T-helper 2 cell treated with Interferon-gamma antibody and Interleukin-4, amounts not matched to agents 100 ng/mL and 5 ng/mL, for 36 hours (primary cell): ENCODE results near the gene TM6SF1. TPM values are rescaled to one million over a fixed set of nuclear protein-coding genes. Genes with fewer than 3 reads are reported as not detected.
"Not testable (repeated sequence)": the region's sequence is repeated elsewhere in the genome, so short reads cannot be mapped to it uniquely, and the experiment has no call there.

ENCODE experiments used
- intact Hi-C: fragments of 100-400 bp; cut with micrococcal nuclease; formaldehyde crosslinking; loops from one replicate; pipeline ENCODE4 v1.15.1; 2023
- total RNA-seq: library from RNA; stranded (reverse); gene quantifications from 2 replicates; pipeline ENCODE4 v1.2.3, GENCODE V29; 2022

The TM6SF1 gene
- total RNA-seq = 3.5 and 5.1 TPM in 2 replicates

DNA sequence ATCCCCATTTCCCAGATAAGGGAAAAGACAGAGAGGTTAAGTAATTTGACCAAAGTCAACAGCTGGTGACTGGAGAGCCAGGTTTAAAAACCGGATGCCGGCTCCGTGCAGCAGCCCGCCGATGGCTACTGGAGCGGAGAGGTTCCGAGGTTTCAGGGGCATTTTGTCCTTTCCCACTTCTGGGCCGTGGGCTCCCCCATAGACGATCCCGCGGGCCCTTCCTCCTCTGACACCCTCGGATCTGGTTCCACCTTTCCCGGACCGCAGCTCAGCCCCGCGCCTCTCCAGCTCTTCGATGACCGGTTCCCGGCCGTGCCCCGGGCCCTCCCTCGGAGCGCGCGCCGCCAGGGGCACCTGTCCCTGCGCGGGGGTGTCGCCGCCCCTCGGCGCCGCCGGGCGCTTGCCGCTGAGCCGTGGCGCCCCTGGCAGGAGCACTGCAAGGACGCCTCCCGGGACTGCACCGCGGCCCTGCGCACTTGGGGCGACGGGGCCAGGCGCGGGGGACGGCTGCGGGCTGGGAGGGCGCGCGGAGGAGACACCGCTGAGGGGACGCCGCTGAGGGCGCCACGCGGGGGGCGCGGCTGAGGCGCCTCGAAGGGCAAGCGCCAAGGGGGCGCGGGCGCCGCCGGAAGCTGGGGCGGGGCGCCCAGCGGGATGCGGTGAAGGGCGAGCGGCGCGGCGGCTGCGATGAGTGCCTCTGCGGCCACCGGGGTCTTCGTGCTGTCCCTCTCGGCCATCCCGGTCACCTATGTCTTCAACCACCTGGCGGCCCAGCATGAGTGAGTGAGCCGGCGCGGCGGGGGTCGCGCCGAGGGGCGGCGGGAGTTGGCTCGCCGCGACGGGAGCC, at the start of gene TM6SF1:
TSS of gene TM6SF1 (plus strand) at position 652 of the 847 bp plus-strand sequence. CDS start at position 688, 36 bp downstream.
- intact Hi-C loops = loop anchor here (2.0 to 10.0 kb wide), 2 partner anchors 40 to 98 kb away; partner anchors contain the start of genes BTBD1 and HDGFL3

DNA sequence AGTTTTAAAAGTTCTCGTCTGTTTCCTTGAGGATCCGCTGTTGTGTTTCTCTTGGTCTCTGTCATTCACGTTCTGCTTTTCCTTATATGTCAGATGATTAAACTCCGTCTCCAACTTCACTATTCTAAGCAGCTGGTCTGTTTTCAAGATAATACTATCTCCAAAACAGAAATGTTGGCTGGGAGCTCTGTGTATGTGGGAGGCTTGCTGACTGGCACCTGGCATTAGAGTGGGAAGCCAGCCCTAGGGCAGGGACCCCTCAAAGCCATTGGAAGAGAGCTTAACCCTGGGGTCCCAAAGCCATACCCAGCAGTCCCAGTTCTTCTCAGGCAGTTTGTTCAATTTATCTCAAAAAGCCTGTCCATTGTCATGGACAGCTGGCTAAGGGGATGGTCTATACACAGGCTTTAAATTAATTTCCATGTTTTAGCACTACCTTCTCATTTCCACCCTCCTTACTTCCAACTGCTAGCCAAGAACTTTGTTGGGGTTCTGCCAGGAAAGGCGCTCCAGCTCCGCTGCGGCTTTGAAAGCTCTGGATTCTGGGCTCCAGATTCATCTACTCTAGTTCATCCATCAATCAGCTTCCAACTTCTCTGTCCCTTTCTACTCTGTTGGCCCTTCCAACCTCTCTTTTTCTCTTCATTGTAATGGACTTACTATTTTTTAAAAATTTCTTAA, 49.6 kb upstream of the TM6SF1 start:
- intact Hi-C loops = no loop called here

DNA sequence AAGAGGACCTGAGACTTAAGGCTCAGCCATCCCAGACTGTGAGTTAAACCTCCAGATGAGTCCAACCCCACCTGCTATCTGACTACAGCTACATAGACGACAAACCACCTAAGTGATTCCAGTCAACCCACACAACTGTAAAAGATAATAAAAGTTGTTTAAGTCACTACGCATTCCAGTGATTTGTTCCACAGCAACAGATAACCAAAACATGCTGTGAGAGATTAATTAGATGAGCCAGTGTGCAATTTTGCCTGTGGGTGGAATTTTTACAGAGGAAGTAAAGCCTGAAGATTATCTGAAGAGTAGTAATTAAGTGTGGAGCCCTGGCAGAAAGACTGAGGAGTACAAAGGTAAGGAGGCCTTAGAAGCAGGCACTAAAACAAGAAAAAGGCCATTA, 45.8 kb upstream of the TM6SF1 start:
- intact Hi-C loops = loop anchor here (10.0 kb wide), 1 partner anchor 517 kb away; the partner anchor contains the start of gene RPS17

DNA sequence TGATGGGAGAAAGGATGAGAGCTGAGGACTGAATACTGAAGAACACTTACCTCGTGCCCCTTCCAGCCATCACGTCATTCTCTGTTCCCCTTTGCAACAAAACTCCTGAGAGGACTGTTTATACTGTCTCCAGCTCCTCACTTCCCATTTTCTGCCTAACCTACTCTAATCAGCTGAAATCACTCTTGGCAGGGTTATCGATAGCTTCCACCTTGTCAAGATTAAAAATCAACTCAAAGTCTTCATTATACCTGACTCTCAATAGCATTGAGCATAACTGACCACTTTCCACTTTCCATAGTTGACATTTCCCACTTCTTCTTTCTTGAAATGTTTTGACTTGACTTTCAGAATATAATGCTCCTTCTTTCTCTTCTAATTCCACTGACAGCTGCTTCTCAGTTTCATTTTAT, 44.7 kb upstream of the TM6SF1 start:
- intact Hi-C loops = loop anchor here (10.0 kb wide), 1 partner anchor 518 kb away; the partner anchor contains the start of gene RPS17

DNA sequence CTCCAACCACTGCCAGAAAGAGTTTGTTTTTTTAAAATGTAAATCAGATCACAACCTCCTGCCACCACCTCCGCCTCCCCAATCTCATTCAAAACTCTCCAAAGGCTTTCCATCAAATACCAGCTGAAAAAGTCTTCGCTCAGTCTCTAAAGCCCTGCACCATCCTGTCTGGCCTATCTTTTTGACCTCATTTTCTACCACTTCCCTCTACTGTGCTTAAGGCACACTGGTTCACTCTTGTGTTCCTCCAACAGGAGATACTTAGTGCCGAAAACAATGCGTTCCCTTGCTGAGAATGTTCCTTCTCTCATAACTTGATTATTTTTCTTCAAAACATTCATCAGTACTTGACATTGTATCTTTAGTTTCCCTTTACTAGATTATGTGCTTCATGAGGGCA, 43.9 kb upstream of the TM6SF1 start:
- intact Hi-C loops = loop anchor here (10.0 kb wide), 1 partner anchor 519 kb away; the partner anchor contains the start of gene RPS17

DNA sequence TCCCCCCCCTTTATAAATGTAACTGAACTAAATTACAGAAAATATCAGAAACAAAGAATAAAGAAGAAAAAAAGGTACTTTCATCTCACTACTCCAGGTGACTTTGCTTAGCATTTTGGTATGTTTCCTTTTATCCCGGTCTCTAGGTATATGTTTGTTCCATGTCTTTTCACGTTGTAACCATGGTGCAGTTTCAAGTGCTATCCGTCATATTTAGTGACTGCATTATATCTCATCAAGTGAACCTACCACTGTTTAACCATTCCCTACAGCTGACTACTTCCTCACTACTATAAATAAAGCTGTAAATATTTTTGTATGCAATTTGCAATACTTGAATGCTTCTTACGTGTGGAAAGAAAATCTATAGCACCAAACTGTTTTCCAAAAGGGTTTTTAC, 42.6 kb upstream of the TM6SF1 start:
- intact Hi-C loops = loop anchor here (5.0 to 10.0 kb wide), 3 partner anchors 142 to 520 kb away; partner anchors contain the start of genes FSD2, HDGFL3, RPS17 and WHAMM

DNA sequence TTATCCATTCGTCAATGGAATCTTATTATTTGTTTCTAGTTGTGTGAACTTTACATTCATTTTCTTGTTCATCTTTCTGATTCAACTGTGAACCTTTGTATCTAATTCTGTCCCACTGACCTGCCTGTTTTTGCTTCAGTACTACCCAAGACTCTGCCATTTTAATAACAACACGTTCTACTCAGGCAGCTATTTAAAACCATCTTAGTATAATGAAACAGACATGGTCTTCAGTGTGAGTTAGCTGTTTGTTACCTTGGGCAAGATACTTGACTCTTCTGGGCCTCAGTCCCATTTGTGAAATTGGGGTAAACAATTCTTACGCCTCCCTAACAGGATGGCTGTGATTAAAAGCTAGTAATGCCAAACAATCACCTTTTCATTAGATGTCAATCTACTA, 42.0 kb upstream of the TM6SF1 start:
- intact Hi-C loops = loop anchor here (5.0 to 10.0 kb wide), 3 partner anchors 142 to 521 kb away; partner anchors contain the start of genes FSD2, HDGFL3, RPS17 and WHAMM

DNA sequence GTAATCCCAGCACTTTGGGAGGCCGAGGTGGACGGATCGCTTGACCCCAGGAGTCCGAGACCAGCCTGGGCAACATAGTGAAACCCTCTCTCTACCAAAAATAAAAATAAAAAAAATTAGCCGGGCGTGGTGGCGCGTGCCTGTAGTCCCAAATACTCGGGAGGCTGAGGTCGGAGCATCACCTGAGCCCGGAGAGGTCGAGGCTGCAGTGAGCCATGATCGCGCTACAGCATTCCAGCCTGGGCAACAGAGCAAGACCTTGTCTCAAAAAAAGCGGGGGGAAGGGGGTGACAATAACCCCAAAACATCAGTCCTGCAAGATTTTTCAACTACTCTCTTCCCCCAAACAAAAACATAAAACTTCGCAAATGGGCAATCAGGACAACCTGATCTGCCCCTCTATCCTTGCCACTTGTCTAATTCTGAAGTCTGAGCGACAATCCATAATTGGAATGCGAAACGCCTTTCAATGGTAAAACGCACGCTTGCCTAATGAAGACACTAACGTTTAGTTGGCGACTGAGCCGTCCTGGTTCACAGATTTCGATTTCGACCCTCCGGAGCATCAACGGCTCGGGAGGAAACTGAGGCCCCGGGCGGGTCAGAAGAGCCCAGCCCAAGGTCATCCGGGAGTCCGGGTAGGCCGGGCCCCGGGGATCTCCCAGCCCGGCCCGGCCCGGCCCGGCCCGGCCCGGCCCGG, 41.3 kb upstream of the TM6SF1 start:
- intact Hi-C loops = loop anchor here (2.0 to 10.0 kb wide), 4 partner anchors 41 to 521 kb away; partner anchors contain the start of genes FSD2, HDGFL3, RPS17 and TM6SF1

DNA sequence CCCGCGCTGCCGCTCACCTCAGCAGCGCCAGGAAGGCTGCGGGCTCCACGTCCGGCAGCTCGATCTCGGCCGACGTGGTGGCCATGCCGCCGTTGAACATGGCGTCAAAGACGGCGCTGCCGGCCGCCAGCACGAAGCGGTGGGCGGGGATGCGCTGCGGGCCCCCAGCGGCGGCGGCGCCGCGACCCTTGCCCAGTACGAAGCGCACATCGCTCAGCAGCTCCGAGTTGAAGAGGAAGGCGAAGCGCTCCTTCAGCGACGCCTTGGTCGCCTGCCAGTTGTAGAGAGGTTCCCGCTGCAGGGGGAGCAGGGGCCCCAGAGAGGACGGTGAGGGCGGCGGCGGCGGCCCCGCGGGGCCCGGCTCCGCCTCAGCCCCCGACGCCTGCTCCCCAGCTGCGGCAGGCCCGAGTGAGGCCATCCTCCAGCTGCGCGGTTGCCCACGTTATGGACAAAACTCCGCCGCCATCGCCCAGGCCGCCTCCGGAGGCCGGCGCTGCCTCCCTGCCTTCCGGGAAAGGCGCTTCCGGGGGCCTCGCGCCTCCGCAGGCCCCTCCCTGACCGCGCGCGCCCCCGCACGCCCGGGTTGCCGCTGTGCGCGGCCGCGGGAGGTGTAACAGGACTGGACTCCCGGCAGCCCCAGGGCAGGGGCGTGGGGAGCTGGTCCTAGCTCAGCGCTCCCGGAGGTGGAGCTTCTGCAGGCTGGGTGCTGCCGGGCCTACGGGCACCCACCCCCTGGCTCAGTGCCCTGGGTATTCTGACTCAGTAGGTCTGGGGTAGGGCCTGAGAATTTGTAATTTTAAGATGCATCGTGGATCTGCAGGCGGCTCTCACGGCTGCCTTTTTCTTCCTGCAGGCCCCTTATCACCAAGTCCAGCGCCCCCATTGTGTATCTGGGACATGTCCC, 40.5 kb upstream of the TM6SF1 start, which contains the start of gene BTBD1:
TSS of gene BTBD1 (minus strand) at position 519 of the 904 bp plus-strand sequence. CDS start at position 418, 101 bp downstream.
- intact Hi-C loops = loop anchor here (1.0 to 10.0 kb wide), 6 partner anchors 40 to 522 kb away; partner anchors contain the start of genes AP3B2, C15orf40, FSD2 and HDGFL3

DNA sequence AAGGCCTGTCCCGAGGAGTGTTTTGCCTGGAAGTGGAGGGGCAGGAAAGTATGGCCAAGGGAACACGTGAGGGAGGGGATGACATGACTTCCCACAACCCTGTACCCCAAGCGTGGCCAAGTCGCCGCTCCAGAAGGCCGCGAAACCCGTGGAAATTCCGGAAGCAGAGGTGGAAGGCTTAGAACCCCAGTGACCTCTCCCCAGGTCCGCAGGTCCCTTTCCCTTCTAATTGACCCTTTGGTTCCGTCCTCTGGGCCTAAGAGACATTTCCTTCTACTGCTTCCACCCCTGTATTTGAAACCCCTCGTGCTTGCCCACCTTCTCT, 39.8 kb upstream of the TM6SF1 start:
- intact Hi-C loops = loop anchor here (1.0 to 10.0 kb wide), 6 partner anchors 39 to 523 kb away; partner anchors contain the start of genes AP3B2, C15orf40, FSD2 and HDGFL3

DNA sequence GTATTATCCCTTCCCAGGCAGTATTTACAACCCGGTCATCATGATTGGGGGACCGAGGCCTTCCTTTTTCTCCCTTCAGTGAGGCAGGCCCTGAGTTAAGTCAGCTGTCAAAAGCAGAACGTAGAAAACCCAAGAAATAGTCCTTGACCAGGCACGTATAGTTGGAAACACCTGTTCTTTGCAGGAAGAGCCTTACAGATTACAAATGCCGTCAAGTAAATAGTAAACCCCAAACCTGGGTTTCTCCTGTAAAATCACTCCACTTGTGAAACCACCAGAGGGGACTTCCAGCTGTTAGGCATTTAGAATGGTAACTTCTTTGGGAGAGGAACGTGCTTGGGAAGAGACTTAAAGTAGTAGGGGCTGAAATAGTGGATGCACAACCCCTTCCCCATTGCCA, 39.4 kb upstream of the TM6SF1 start:
- intact Hi-C loops = loop anchor here (5.0 to 10.0 kb wide), 3 partner anchors 139 to 523 kb away; partner anchors contain the start of genes FSD2, HDGFL3, RPS17 and WHAMM

DNA sequence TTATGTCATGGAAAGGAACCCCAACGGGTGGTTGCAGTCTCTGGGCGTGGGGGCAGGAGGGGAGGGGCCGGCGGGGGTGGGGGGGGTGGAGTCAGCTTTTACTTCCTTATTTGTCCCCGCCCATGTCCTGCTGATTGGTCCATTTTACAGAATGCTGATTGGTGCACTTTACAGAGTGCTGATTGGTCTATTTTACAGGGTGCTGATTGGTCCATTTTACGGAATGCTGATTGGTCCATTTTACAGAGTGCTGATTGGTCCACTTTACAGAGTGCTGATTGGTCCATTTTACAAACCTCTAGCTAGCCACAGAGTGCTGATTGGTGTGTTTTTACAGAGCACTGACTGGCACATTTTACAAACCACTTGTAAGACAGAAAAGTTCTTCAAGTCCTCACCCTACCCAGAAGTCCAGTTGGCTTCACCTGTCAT, 38.2 kb upstream of the TM6SF1 start:
- intact Hi-C loops = loop anchor here (5.0 to 10.0 kb wide), 3 partner anchors 138 to 524 kb away; partner anchors contain the start of genes FSD2, HDGFL3, RPS17 and WHAMM

DNA sequence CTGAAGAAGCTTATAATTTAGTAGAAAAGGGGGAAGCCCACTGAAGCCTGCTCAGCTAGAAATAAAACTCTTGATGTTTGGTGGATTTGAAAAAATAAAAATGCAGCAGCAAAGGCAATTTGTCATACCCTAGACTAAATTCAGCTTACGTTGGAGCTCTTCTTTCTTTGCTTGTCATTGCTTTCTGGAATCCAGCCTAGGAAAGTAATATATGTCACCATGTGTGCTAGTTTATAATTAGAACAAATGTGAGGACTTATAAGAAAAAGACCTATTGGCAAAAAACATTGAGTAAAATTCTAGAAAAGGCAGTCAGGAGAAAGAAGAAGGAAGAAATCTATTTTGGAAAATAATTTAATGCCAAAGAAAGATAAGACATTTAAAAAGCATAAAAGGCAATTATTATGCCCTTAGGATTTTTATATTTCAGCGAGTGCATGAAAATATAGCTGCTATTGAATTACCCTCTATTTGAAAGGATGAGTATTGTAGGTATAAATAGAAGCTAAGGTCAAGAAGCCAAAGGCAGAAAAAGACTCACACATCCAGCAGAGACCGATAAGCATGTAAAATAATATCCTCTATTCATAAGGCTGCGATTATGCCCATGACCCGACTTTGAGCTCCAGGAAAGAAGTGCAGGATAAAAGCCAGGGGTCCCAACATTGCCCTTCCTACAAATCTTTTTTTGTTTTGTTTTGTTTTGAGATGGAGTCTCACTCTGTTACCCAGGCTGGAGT, 29.8 kb upstream of the TM6SF1 start:
- intact Hi-C loops = no loop called here

DNA sequence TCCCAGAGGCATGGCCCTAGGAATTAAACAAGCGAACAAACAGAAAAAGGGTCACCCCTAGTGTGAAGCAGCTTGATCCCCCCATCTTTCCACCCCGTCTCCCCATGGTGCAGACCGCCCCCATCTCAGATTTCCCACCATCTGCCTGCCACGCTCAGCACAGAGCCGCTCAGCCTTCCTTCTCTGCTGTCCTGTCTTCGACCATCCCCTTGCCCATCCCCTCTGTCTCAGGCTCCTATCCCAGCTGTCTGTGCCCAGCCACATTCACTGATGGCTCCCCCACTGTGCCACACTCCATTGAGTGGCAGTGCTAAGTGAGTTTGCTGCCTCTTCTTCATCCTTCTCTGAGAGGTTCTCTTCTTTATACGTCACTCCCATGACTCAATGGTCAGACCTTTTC, 28.7 kb upstream of the TM6SF1 start:
- intact Hi-C loops = no loop called here

DNA sequence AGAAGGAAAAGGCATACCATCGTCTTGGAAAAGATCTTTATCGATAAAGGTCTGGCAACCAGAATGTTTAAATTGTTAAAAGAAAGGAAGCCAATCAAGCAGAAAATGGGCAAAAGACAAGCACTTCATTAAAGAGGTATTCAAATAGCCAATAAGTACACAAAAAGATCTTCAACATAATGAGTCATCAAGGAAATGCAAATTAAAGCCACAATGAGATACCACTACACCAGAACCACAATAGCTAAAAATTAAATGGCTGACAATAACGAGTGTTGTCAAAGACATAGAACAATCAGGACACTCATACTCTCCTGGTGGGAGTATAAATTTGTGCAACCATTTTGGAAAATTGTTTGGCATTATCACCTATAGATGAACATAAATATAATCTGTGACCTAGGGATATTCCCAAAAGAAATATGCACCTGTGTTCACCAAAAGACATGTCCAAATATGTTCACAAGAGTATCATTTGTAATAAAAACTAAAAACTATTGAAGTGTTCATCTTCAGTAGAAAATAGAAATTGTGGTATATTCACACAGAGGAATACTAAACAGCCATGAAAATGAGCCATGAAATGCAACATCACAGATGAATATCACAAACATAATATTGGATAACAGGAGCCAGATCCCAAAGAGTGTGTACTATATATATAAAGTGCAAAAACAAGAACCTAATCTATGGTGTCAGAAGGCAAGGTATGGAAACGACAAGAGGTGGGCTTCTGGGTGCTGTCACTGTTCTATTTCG, 26.0 kb upstream of the TM6SF1 start:
- intact Hi-C loops = no loop called here

DNA sequence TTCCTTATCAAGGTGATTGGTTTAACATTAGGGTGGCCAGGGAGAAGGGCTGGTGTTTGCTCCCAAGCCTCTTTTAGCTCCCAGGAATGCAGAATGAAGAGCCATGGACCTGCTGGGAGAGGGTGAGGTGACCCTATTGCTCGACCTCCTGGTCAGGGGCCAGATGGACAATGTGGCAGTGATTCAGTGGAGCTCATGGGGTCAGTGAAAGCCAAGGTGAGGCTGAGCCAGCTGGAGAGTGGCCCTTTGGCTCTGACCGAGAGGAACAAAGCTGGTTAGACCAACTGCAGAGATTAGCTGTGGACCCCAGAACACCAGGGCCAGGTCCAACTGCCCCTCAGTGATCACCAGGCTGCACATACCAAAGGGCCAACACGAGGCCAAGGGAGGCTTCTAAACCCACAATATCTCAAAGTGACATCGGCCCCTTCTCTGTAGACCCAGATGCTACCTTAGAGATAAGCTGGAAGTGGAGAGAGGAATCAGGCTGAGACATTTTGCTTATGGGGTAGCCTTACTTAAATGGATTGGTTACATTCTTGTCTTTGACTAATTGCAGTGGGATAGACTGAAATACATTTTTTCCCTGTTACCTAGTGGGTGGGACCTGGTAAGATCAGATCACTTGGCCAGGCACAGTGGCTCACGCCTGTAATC, 24.6 kb upstream of the TM6SF1 start:
- intact Hi-C loops = no loop called here

DNA sequence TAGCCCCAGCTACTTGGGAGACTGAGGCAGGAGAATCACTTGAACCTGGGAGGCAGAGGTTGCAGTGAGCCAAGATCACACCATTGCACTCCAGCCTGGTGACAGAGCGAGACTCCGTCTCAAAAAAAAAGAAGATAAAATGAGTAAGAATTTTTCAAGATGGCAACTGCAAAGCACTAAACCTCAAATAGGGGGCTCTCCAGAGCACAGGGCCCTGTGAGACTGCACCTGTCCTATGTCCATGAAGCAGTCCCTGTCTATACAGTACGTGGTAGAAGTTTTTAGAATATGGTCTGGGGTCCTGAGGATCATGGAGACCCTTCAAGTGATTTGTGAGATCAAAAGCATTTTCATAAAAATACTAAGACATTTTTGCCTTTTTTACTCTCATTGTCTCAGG, 22.0 kb upstream of the TM6SF1 start:
- intact Hi-C loops = not testable (repeated sequence)
